Measurements from ENCODE around the gene DAPK2.

GRCh38 chr15:63909819-63910437 is 136.4 kb downstream of the DAPK2 start:
- no peak for TF ChIP-seq CTCF (IDR thresholded peaks at IDR 0.05)
- no peak for TF ChIP-seq POLR2A (IDR thresholded peaks at IDR 0.05)
